NCI-H1092 treated with DMSO at 0.1 percent for 48 hours (cell line): ENCODE results near the gene ANO4.

ENCODE experiments used
- DNase-seq: peaks from one replicate; lab custom pipeline; 2025; lab: John Stamatoyannopoulos, UW

Gene ANO4

GRCh38 chr12:100794441-100795173 lies at the start of gene ANO4:
ANO4 (plus strand) TSS chr12:100794776; CDS start chr12:100901786, 107,010 bp downstream.
- DNase-seq = peak; percentile 12

GRCh38 chr12:100745378-100746071 lies 49.1 kb upstream of the ANO4 start:
- no peak for DNase-seq

GRCh38 chr12:100752841-100753240 lies 41.7 kb upstream of the ANO4 start:
- no peak for DNase-seq

GRCh38 chr12:100753837-100754236 lies 40.7 kb upstream of the ANO4 start:
- peak; percentile 13 for DNase-seq

- DNase-seq = no peak
These were observed 39.4 kb upstream of the ANO4 start for GRCh38 chr12:100755186-100755585.

GRCh38 chr12:100758083-100758482 lies 36.5 kb upstream of the ANO4 start:
- DNase-seq = no peak

GRCh38 chr12:100767371-100767770 lies 27.2 kb upstream of the ANO4 start:
- no peak for DNase-seq

GRCh38 chr12:100767950-100768349 lies 26.6 kb upstream of the ANO4 start:
- DNase-seq = no peak

- DNase-seq = no peak
These were observed 15.5 kb upstream of the ANO4 start for GRCh38 chr12:100778967-100779590.

GRCh38 chr12:100789146-100789545 lies 5.4 kb upstream of the ANO4 start:
- no peak for DNase-seq

- no peak for DNase-seq
These were observed 4.6 kb upstream of the ANO4 start for GRCh38 chr12:100789975-100790374.

GRCh38 chr12:100790552-100790951 lies 4.0 kb upstream of the ANO4 start:
- DNase-seq = no peak

- no peak for DNase-seq
These were observed 1.4 kb upstream of the ANO4 start for GRCh38 chr12:100793182-100793581.

- peak; percentile 13 for DNase-seq
These were observed 711 bp downstream of the ANO4 start for GRCh38 chr12:100795174-100795799.

GRCh38 chr12:100795800-100796179 lies 1.2 kb downstream of the ANO4 start:
- no peak for DNase-seq

- DNase-seq = no peak
These were observed 2.0 kb downstream of the ANO4 start for GRCh38 chr12:100796621-100797020.

GRCh38 chr12:100797246-100797645 lies 2.7 kb downstream of the ANO4 start:
- DNase-seq = no peak

GRCh38 chr12:100797786-100798185 lies 3.2 kb downstream of the ANO4 start:
- DNase-seq = no peak

- DNase-seq = no peak
These were observed 3.9 kb downstream of the ANO4 start for GRCh38 chr12:100798286-100799160.

- no peak for DNase-seq
These were observed 5.2 kb downstream of the ANO4 start for GRCh38 chr12:100799770-100800169.

GRCh38 chr12:100800723-100801122 lies 6.1 kb downstream of the ANO4 start:
- no peak for DNase-seq

GRCh38 chr12:100801320-100801719 lies 6.7 kb downstream of the ANO4 start:
- DNase-seq = no peak
